Measurements from ENCODE around the gene EXOC2. TPM values are rescaled to one million over a fixed set of nuclear protein-coding genes. Genes with fewer than 3 reads are reported as not detected.
"Not testable (repeated sequence)": the region's sequence is repeated elsewhere in the genome, so short reads cannot be mapped to it uniquely, and the experiment has no call there.

Gene EXOC2
- total RNA-seq, 1 donor from 2014 or later = 11.3 TPM

GRCh38 chr6:606829-607379 is 86.0 kb downstream of the EXOC2 start:
- DNase-seq = no peak
- ATAC-seq (ENCODE audit: poor library complexity) = no peak
- intact Hi-C loops (cut with DNase I) = no loop called here

- ATAC-seq (ENCODE audit: poor library complexity); DNase-seq; intact Hi-C loops (cut with DNase I): not testable (repeated sequence)
Measured at GRCh38 chr6:605895-606294, 87.0 kb downstream of the EXOC2 start.

- intact Hi-C loops (cut with DNase I) = no loop called here
- no peak for DNase-seq
- no peak for ATAC-seq (ENCODE audit: poor library complexity)
Measured at GRCh38 chr6:604579-604978, 88.4 kb downstream of the EXOC2 start.

GRCh38 chr6:603265-603664 is 89.7 kb downstream of the EXOC2 start:
- ATAC-seq (ENCODE audit: poor library complexity) = no peak
- intact Hi-C loops (cut with DNase I) = no loop called here
- DNase-seq = no peak

GRCh38 chr6:599576-600448 is 93.1 kb downstream of the EXOC2 start:
- intact Hi-C loops (cut with DNase I) = loop anchor here (10.0 kb wide), 2 partner anchors 125 to 195 kb away; no protein-coding TSS in a partner anchor
- no peak for ATAC-seq (ENCODE audit: poor library complexity)
- no peak for DNase-seq

GRCh38 chr6:593907-594212 is 99.1 kb downstream of the EXOC2 start:
- no peak for DNase-seq
- intact Hi-C loops (cut with DNase I) = loop anchor here (5.0 to 10.0 kb wide), 3 partner anchors 131 to 788 kb away; no protein-coding TSS in a partner anchor
- ATAC-seq (ENCODE audit: poor library complexity) = no peak

- intact Hi-C loops (cut with DNase I) = loop anchor here (5.0 to 10.0 kb wide), 3 partner anchors 131 to 789 kb away; no protein-coding TSS in a partner anchor
- no peak for ATAC-seq (ENCODE audit: poor library complexity)
- no peak for DNase-seq
Measured at GRCh38 chr6:593139-593906, 99.6 kb downstream of the EXOC2 start.

GRCh38 chr6:589090-589489 is 103.8 kb downstream of the EXOC2 start:
- intact Hi-C loops (cut with DNase I) = no loop called here
- ATAC-seq (ENCODE audit: poor library complexity) (peak; percentile 55), DNase-seq (no peak)

- DNase-seq = no peak
- ATAC-seq (ENCODE audit: poor library complexity) = no peak
- intact Hi-C loops (cut with DNase I) = no loop called here
Measured at GRCh38 chr6:586553-586952, 106.4 kb downstream of the EXOC2 start.

- no peak for DNase-seq
- intact Hi-C loops (cut with DNase I) = no loop called here
- ATAC-seq (ENCODE audit: poor library complexity) = peak; percentile 53
Measured at GRCh38 chr6:583635-584034, 109.3 kb downstream of the EXOC2 start.

- ATAC-seq (ENCODE audit: poor library complexity) = no peak
- no peak for DNase-seq
- intact Hi-C loops (cut with DNase I) = no loop called here
Measured at GRCh38 chr6:583116-583515, 109.8 kb downstream of the EXOC2 start.

- DNase-seq (no peak), ATAC-seq (ENCODE audit: poor library complexity) (no peak)
- intact Hi-C loops (cut with DNase I) = no loop called here
Measured at GRCh38 chr6:582370-582769, 110.6 kb downstream of the EXOC2 start.

- intact Hi-C loops (cut with DNase I) = no loop called here
- ATAC-seq (ENCODE audit: poor library complexity) (no peak), DNase-seq (no peak)
Measured at GRCh38 chr6:579339-579738, 113.6 kb downstream of the EXOC2 start.

GRCh38 chr6:572596-573265 is 120.2 kb downstream of the EXOC2 start:
- intact Hi-C loops (cut with DNase I) = no loop called here
- DNase-seq = no peak
- no peak for ATAC-seq (ENCODE audit: poor library complexity)

GRCh38 chr6:571892-572291 is 121.0 kb downstream of the EXOC2 start:
- intact Hi-C loops (cut with DNase I) = no loop called here
- ATAC-seq (ENCODE audit: poor library complexity) (no peak), DNase-seq (no peak)

- intact Hi-C loops (cut with DNase I) = no loop called here
- no peak for ATAC-seq (ENCODE audit: poor library complexity)
- no peak for DNase-seq
Measured at GRCh38 chr6:570825-571224, 122.1 kb downstream of the EXOC2 start.

GRCh38 chr6:568954-569523 is 123.9 kb downstream of the EXOC2 start:
- DNase-seq = no peak

GRCh38 chr6:568085-568484 is 124.9 kb downstream of the EXOC2 start:
- ATAC-seq (ENCODE audit: poor library complexity) (no peak), DNase-seq (no peak)
- intact Hi-C loops (cut with DNase I) = no loop called here

More at GRCh38 chr6:568954-569523, 123.9 kb downstream of the EXOC2 start:
- ATAC-seq (ENCODE audit: poor library complexity) = no peak
- intact Hi-C loops (cut with DNase I) = no loop called here

GRCh38 chr6:563863-564262 is 129.1 kb downstream of the EXOC2 start:
- ATAC-seq (ENCODE audit: poor library complexity) (no peak), DNase-seq (no peak)
- intact Hi-C loops (cut with DNase I) = no loop called here

Data from Right ventricle myocardium superior (tissue), 1 donor.